BLaER1 treated with 17β-estradiol and CSF1 and Interleukin-3, amounts not matched to agents 10 nM and 100 nM (cell line): ENCODE measurements around the gene IGF2BP2.

Experiments used
- H3K27ac ChIP-seq, 11 experiments: shearing (Covaris generic); formaldehyde crosslinking; 2 replicates each; pipeline ENCODE4 v1.8.1; 2022
- H3K27me3 ChIP-seq, 11 experiments: shearing (Covaris generic); formaldehyde crosslinking; 2 replicates each; pipeline ENCODE4 v1.8.1; 2022
- H3K36me3 ChIP-seq, 11 experiments: shearing (Covaris generic); formaldehyde crosslinking; 2 replicates each; pipeline ENCODE4 v1.8.1; 2022
- H3K4me1 ChIP-seq, 10 experiments: shearing (Covaris generic); formaldehyde crosslinking; 2 replicates each; pipeline ENCODE4 v1.8.1; 2022
- H3K4me2 ChIP-seq, 11 experiments: shearing (Covaris generic); formaldehyde crosslinking; 2 replicates each; pipeline ENCODE4 v1.8.1; 2022
- H3K4me3 ChIP-seq, 10 experiments: shearing (Covaris generic); formaldehyde crosslinking; 2 replicates each; pipeline ENCODE4 v1.8.1; 2022
- H3K9ac ChIP-seq, 11 experiments: shearing (Covaris generic); formaldehyde crosslinking; 2 replicates each; pipeline ENCODE4 v1.8.1; 2022
- H3K9me3 ChIP-seq, 11 experiments: shearing (Covaris generic); formaldehyde crosslinking; replicated peaks in 1 of 11; 2 replicates each; pipeline ENCODE4 v1.8.1; 2022
- H4K20me1 ChIP-seq, 11 experiments: shearing (Covaris generic); formaldehyde crosslinking; 2 replicates each; pipeline ENCODE4 v1.8.1; 2022
- Cebpa-rat ChIP-seq, 11 experiments: shearing (Covaris generic); IDR thresholded peaks; 2 replicates each; pipeline ENCODE4 v1.8.1; 2022

IGF2BP2 gene

DNA sequence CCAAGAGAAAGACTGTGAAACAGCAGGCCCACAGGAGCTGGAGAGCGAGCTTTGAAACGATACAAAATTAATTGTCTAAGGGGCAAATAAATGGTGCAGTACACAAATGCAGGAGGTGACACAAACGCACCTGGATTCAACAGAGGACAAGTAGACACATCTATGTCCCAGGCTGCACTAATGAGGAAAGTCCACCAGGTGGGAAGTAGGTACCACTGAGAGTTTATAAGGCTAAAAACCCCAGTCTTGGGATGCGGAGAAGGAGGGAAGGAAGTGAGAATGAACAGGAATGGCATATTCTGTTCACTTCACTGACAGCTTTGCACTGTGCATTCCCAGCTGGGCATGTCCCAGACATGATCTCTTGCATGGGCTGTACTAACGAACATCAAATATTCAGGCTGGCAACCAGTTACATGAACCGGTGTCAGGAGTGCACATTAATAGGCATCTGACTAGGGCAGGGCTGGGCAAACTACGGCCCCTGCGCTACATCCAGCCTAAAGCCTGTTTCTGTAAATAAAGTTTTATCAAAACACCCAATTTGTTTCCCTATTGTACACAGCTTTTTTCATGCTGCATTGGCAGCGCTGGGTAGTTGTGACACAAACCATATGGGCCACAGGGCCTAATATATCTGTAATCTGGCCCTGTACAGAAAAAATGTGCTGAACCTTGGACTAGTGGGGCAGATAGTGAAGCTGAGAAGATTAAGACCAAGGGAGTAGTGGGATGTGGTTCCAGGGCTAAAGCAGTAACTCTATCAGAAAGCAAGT, 107.0 kb downstream of the IGF2BP2 start:
- peak overlapping the region in 6 of 11 experiments; percentile 6 to 39 (median 34); a peak in 10 of 22 replicates for H3K27ac ChIP-seq
- no peaks in the 10 kb centered on the region for H3K27me3 ChIP-seq
- H3K9ac ChIP-seq = no peak overlapping the region
- TF ChIP-seq Cebpa-rat (IDR thresholded peaks at IDR 0.05) = no peak
- H3K4me3 ChIP-seq = no peak overlapping the region
- no peaks in the 10 kb centered on the region for H3K9me3 ChIP-seq
- peak overlapping the region; percentile 42 to 83 (median 70) for H3K4me2 ChIP-seq
- no peaks in the 10 kb centered on the region for H4K20me1 ChIP-seq
- no peaks in the 10 kb centered on the region for H3K36me3 ChIP-seq
- H3K4me1 ChIP-seq = peaks cover 29 to 68% (median 55%) of the 10 kb centered on the region in 10 experiments

DNA sequence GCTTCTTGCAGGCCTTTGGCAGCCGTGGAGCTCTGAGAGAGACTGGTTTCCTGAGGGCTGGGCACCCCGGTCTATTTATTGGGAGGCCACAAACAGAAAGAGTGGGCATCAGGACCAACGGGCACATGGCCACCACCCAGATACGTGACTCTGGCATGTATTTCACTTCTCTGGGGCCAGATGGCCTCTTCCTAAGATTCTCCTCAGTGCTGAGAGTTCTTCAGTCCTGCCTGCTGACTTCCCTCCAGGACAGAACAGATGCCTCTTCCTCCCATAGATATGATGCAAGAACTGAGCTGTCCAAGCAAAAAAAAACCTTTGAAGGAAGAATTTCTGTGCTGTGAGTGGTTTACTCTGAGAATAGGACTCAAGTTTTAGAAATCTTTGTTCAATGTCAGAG, 107.7 kb downstream of the IGF2BP2 start:
- H3K9ac ChIP-seq = no peak overlapping the region
- H4K20me1 ChIP-seq = no peaks in the 10 kb centered on the region

DNA sequence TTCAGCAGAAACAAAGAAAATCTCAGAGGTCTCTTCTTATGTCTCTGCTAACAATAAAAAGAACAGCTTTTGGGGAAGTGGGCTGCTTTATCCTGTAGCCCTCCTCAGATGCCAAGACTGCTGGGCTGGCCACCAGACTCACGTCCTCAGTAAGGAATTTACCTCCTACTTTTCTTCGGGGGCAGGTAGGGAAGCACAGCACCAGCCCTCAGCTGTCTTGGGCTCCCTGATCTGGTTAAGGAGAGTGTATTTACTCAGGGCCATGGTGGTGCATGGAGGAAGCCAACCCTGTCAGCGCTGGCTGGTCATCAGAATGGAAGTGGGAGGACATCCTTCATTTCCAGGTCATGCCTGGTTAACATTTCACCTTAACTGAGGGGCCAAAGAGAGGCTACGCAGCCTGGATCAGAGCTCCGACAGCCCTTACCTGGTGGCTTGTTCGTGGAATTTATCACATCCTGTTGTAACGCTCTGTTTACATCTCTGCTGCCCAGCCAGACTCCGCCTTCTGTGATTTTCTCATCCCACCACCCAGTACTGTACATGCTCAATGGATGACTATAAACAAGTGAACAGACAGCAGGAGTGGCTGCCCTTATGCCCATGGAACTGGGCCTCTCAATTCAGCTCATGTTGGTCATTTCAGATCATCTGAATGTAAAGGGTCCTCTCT, 108.3 kb downstream of the IGF2BP2 start:
- H3K4me1 ChIP-seq = peaks cover 29 to 61% (median 54%) of the 10 kb centered on the region in 10 experiments
- no peak overlapping the region for H3K9ac ChIP-seq
- H4K20me1 ChIP-seq = no peaks in the 10 kb centered on the region
- H3K4me2 ChIP-seq = peak overlapping the region; percentile 42 to 83 (median 70)
- H3K4me3 ChIP-seq = no peak overlapping the region
- no peak for TF ChIP-seq Cebpa-rat (IDR thresholded peaks at IDR 0.05)
- H3K27ac ChIP-seq = peak overlapping the region in 4 of 11 experiments; percentile 6 to 39 (median 24); a peak in 5 of 22 replicates
- no peaks in the 10 kb centered on the region for H3K36me3 ChIP-seq
- no peaks in the 10 kb centered on the region for H3K27me3 ChIP-seq
- no peaks in the 10 kb centered on the region for H3K9me3 ChIP-seq

More for the DNA sequence above, 107.7 kb downstream of the IGF2BP2 start:
- Histone ChIP-seq H3K27ac (peak overlapping the region in 6 of 11 experiments; percentile 6 to 39 (median 34); a peak in 8 of 22 replicates), H3K4me1 (peaks cover 29 to 66% (median 55%) of the 10 kb centered on the region in 10 experiments), H3K9me3 (no peaks in the 10 kb centered on the region), H3K4me2 (peak overlapping the region; percentile 42 to 83 (median 70)), H3K36me3 (no peaks in the 10 kb centered on the region), H3K27me3 (no peaks in the 10 kb centered on the region), H3K4me3 (no peak overlapping the region)
- 0 out of 22 replicates have a peak, but pooled peaks of 1 of the 11 experiments have one; percentile 13 for TF ChIP-seq Cebpa-rat (IDR thresholded peaks at IDR 0.05)

DNA sequence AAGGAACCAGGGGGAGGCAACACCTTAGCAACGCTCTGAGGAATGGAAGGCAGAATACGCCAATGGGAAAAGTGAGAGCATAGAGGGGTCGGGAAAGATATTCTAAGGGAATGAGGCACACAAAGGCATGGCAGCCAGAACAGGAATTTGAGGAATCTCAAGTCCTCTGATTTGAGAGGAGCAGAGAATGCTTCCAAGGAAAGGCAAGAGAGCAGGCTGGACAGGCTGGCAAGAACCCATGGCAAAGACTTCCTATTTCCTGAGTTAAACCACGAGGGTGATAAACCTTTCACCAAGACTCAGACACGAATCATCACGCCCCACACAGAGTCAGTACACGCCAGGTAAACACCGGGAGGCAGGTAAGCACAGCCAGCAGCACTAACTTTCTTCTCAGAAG, 109.8 kb downstream of the IGF2BP2 start:
- Histone ChIP-seq H3K4me3 (no peak overlapping the region), H3K27me3 (no peaks in the 10 kb centered on the region), H3K36me3 (no peaks in the 10 kb centered on the region), H3K9me3 (no peaks in the 10 kb centered on the region), H3K4me1 (peaks cover 21 to 49% (median 46%) of the 10 kb centered on the region in 10 experiments), H3K9ac (no peak overlapping the region), H3K4me2 (peak overlapping the region in 3 of 11 experiments; percentile 10 to 26 (median 20); a peak in 2 of 22 replicates), H3K27ac (no peak overlapping the region), H4K20me1 (no peaks in the 10 kb centered on the region)
- TF ChIP-seq Cebpa-rat (IDR thresholded peaks at IDR 0.05) = no peak

DNA sequence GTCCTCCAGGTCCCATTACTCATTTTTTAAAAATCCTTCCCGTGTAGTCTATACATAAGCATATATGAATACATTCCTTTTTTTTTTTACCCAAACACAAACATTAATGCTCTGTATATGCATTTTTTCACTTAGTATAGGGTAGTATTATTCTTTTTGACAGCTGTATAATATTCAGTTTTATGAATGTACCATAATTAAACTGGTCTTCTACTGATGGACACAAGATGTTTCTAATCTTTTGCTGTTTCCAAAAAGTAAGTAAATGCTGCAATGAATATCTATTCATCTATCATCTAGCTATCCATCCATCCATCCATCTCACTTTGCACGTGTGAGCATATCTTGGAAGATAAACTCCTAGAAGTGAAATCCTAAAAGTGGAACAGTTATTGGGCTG, 110.8 kb downstream of the IGF2BP2 start:
- H3K4me2 ChIP-seq = no peak overlapping the region
- H3K27me3 ChIP-seq = no peaks in the 10 kb centered on the region
- H3K27ac ChIP-seq = no peak overlapping the region
- no peaks in the 10 kb centered on the region for H3K9me3 ChIP-seq
- H3K4me3 ChIP-seq = no peak overlapping the region
- no peaks in the 10 kb centered on the region for H3K36me3 ChIP-seq
- H4K20me1 ChIP-seq = no peaks in the 10 kb centered on the region
- TF ChIP-seq Cebpa-rat (IDR thresholded peaks at IDR 0.05) = no peak
- peaks cover 18 to 45% (median 41%) of the 10 kb centered on the region in 10 experiments for H3K4me1 ChIP-seq
- H3K9ac ChIP-seq = no peak overlapping the region

DNA sequence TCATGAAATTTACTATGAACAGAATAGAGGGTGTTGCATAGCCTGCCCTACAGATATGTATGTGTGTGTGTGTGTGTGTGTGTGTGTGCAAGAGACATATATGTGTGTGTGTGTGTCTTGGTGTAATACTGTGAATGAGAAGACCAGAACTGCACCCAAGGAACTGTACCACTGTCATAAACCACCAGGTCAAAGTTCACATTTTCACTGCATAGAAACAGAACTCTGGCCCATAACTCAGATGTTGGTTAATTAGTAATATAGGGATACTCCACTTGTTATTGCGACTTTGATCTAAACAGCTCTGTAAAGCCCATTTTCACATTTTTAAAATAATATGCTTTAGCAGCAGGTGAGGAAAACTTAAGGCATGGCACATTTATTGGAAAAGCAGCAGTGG, 111.8 kb downstream of the IGF2BP2 start:
- H3K9me3 ChIP-seq = no peaks in the 10 kb centered on the region
- TF ChIP-seq Cebpa-rat (IDR thresholded peaks at IDR 0.05) = no peak
- H3K4me2 ChIP-seq = no peak overlapping the region
- H3K27ac ChIP-seq = no peak overlapping the region
- no peaks in the 10 kb centered on the region for H3K36me3 ChIP-seq
- H3K4me3 ChIP-seq = no peak overlapping the region
- H3K9ac ChIP-seq = no peak overlapping the region
- no peaks in the 10 kb centered on the region for H3K27me3 ChIP-seq
- peaks cover 16 to 42% (median 34%) of the 10 kb centered on the region in 10 experiments for H3K4me1 ChIP-seq
- no peaks in the 10 kb centered on the region for H4K20me1 ChIP-seq

DNA sequence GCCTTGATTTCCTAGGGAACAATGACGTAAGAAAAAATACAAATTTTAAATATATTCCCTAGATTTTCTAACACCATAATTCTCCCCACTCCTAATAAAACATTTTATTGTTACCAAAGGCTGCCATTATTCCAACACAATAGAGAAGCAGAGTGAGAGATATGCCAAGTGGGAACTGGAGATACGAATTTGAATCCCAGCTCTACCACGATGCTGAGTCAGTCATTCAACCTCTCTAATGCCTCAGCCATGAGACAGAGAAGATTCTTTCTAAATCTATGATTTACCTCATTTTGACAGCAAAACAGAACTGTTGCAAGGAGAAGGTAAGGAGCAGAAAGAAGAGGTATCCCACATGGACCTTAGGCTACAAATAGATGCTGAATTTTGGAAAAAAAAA, 112.5 kb downstream of the IGF2BP2 start:
- H3K4me3 ChIP-seq = no peak overlapping the region
- no peak for TF ChIP-seq Cebpa-rat (IDR thresholded peaks at IDR 0.05)
- H3K4me2 ChIP-seq = no peak overlapping the region
- no peaks in the 10 kb centered on the region for H4K20me1 ChIP-seq
- H3K27ac ChIP-seq = no peak overlapping the region
- no peak overlapping the region for H3K9ac ChIP-seq
- H3K9me3 ChIP-seq = no peaks in the 10 kb centered on the region
- no peaks in the 10 kb centered on the region for H3K36me3 ChIP-seq
- H3K27me3 ChIP-seq = no peaks in the 10 kb centered on the region
- peaks cover 9 to 35% (median 27%) of the 10 kb centered on the region in 10 experiments for H3K4me1 ChIP-seq

DNA sequence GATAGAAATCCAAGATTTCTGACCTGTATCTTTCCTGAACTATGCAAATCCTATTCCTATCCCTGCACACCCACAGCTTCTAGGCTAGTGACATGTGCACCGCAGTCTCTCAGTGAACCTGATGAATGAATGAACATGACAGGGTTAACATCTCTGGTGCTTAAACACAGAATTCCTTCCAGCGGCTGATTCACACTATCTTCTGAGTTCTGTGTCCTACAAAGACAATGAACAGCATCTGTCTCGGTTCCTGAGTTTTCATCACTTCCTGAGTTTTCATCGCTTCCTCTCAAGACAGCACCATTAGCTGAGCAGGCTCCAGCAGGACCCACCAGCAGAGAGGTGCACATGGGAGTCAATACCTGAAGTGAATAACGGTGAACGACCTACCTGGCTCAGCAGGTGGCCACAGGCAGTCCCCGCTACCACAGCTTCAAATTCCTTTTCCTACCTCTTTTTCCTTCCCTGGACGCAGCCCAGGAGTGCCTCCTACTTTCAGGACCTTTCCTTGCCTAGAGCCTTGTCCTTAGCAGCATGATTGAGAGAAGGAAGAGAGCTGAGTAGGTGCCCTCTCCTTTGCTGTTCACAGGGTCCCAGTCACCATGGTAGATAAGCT, 113.5 kb downstream of the IGF2BP2 start:
- Histone ChIP-seq H3K9ac (no peak overlapping the region), H3K4me1 (peaks cover 0 to 25% (median 17%) of the 10 kb centered on the region in 10 experiments; a peak in 17 of 20 replicates), H3K36me3 (no peaks in the 10 kb centered on the region), H3K4me2 (peak overlapping the region in 5 of 11 experiments; percentile 1 to 20 (median 7); a peak in 6 of 22 replicates), H3K27ac (no peak overlapping the region), H3K9me3 (no peaks in the 10 kb centered on the region), H3K27me3 (no peaks in the 10 kb centered on the region), H4K20me1 (no peaks in the 10 kb centered on the region), H3K4me3 (no peak overlapping the region)
- no peak for TF ChIP-seq Cebpa-rat (IDR thresholded peaks at IDR 0.05)
